BE2C (cell line): ENCODE data around the gene ARSK.

Experiments
- DNase-seq: peaks from one replicate; pipeline ENCODE4 v3.0.0-alpha.2; 2020
- H3K27me3 ChIP-seq: fragments of 250-450 bp; sonication (Bioruptor Pico); 2 replicates; pipeline ENCODE4 v1.5.1; 2020; ENCODE audit warnings: mild to moderate bottlenecking
- H3K36me3 ChIP-seq: fragments of 250-450 bp; sonication (Bioruptor Pico); 2 replicates; pipeline ENCODE4 v1.5.1; 2020; ENCODE audit warnings: mild to moderate bottlenecking
- H3K4me1 ChIP-seq: fragments of 250-450 bp; sonication (Bioruptor Pico); 2 replicates; pipeline ENCODE4 v1.5.1; 2020
- H3K4me3 ChIP-seq: 2 replicates; pipeline ENCODE4 v1.5.1; 2011; ENCODE audit warnings: low read depth, low read length
- H3K9me3 ChIP-seq: fragments of 250-450 bp; sonication (Bioruptor Pico); 2 replicates; pipeline ENCODE4 v1.5.1; 2020
- TF ChIP-seq, protein P1 (sequence below): IDR thresholded peaks from 2 replicates; pipeline ENCODE4 v1.5.1; 2012; ENCODE audit warnings: mild to moderate bottlenecking, low read depth, low read length

The ARSK gene

DNA sequence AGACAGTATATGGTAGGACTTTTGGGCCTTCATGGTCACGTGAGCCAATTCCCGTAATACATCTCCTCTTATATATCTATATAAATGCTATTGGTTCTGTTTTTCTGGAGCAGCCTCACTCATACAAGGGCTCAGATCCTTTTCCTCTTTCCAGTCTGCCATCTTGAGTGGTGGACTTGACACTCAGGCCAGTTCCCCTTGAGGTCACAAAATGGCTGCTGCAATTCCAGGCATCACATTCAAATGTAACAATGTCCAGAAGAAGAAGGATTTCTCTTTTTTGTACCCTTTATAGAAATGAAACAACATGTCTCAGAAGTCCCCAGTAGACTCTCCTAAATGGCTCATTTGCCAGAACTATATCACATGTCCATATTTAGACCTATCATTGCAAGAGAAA, 69.5 kb downstream of the ARSK start:
- Histone ChIP-seq H3K4me1 (no peaks in the 10 kb centered on the region; the same call in 1 of the 2 replicates), H3K27me3 (no peaks in the 10 kb centered on the region), H3K36me3 (no peaks in the 10 kb centered on the region), H3K4me3 (no peak overlapping the region), H3K9me3 (no peaks in the 10 kb centered on the region)
- DNase-seq: no peak
- TF ChIP-seq, protein P1, sequence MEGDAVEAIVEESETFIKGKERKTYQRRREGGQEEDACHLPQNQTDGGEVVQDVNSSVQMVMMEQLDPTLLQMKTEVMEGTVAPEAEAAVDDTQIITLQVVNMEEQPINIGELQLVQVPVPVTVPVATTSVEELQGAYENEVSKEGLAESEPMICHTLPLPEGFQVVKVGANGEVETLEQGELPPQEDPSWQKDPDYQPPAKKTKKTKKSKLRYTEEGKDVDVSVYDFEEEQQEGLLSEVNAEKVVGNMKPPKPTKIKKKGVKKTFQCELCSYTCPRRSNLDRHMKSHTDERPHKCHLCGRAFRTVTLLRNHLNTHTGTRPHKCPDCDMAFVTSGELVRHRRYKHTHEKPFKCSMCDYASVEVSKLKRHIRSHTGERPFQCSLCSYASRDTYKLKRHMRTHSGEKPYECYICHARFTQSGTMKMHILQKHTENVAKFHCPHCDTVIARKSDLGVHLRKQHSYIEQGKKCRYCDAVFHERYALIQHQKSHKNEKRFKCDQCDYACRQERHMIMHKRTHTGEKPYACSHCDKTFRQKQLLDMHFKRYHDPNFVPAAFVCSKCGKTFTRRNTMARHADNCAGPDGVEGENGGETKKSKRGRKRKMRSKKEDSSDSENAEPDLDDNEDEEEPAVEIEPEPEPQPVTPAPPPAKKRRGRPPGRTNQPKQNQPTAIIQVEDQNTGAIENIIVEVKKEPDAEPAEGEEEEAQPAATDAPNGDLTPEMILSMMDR: no peak

DNA sequence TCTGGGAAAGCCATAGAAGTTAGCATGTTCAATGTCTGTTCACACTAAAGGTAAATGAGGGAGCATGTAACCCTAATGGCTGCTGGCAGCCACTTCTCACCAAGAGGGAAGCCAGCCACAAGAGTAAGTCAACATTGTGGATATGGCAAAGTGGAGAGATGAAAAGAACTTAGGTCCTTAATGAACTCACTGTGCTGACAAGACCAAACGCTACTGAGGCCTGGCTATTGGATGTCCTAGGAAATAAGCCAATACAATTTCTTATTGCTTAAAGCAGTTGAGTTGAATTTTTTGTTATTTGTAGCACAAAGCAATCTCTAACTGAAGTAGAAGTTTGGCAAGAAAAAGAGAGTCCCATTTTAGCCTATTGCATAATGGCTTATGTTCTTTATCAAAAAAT, 71.8 kb downstream of the ARSK start:
- TF ChIP-seq, protein P1: no peak
- H3K36me3 ChIP-seq: no peaks in the 10 kb centered on the region
- H3K4me3 ChIP-seq: no peak overlapping the region
- H3K4me1 ChIP-seq: no peaks in the 10 kb centered on the region; the same call in 1 of the 2 replicates
- no peak for DNase-seq
- no peaks in the 10 kb centered on the region for H3K9me3 ChIP-seq
- no peaks in the 10 kb centered on the region for H3K27me3 ChIP-seq

DNA sequence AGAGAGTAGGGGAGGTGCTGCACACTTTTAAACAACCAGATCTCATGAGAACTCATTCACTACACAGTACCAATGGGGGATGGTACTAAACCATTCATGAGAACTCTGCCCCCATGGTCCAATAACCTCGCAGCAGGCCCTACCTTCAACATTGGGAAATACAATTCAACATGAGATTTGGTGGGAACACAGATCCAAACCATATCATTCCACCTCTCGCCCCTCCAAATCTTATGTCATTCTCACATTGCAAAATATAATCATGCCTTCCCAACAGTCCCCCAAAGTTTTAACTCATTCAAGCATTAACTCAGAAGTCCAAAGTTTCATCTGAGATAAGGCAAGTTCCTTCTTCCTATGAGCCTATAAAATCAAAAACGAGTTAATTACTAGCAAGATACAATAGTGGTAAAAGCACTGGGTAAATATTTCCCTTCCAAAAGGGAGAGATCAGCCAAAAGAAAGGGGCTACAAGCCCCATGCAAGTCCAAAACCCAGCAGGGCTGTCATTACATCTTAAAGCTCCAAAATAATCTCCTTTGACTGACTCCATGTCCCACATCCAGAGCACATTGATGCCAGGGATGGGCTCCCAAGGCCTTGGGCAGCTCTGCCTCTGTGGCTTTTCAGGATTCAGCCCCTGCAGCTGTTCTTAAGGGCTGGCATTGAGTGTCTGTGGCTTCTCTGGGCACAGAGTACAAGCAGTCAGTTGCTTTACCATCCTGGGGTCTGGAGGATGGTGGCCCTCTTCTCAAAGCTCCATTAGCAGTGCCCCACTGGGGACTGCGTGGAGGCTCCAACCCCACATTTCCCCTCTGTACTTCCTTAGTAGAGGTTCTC, 73.3 kb downstream of the ARSK start:
- Histone ChIP-seq H3K9me3 (no peaks in the 10 kb centered on the region), H3K4me3 (no peak overlapping the region), H3K4me1 (no peaks in the 10 kb centered on the region), H3K27me3 (no peaks in the 10 kb centered on the region), H3K36me3 (no peaks in the 10 kb centered on the region)
- TF ChIP-seq, protein P1: no peak
- DNase-seq: no peak

DNA sequence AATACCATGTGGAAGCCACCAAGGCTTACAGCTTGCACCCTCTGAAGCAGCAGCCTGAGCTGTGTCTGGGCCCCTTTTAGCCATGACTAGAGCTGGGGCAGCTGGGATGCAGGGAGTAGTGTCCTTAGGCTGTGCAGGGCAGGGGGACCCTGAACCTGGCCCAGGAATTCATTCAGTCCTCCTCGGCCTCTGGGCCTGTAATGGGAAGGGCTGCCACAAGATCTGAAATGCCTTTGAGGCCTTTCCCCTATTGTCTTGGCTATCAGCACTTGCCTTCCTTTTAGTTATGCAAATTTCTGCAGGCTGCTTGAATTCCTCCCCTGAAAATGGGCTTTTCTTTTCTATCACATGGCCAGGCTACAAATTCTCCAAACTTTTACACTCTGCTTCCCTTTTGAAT, 74.0 kb downstream of the ARSK start:
- DNase-seq: no peak
- Histone ChIP-seq H3K4me1 (no peaks in the 10 kb centered on the region), H3K27me3 (no peaks in the 10 kb centered on the region), H3K9me3 (no peaks in the 10 kb centered on the region), H3K36me3 (no peaks in the 10 kb centered on the region), H3K4me3 (no peak overlapping the region)
- TF ChIP-seq, protein P1: no peak

DNA sequence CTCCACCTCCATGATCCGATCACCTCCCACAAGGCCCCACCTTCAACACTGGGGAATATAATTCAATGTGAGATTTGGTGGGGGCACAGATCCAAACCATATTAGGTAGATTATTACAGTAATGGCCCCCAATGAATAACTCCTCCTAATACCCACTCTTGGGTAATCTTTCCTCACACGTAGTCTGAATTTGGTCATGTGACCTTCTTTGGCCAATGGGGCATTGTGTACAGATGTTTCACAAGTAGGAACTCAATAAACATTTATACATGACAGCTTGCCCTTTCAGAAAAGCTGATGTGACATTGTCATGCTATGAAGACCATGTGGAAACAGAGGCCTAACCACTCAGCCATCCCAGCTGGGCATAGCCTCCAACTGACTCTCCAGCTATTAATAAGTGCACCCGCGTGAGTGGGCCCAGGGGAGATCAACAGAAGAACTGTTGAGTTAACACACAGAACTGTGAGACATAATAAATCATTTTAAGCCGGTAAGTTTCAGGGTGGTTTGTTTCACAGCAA, 75.6 kb downstream of the ARSK start:
- Histone ChIP-seq H3K27me3 (no peaks in the 10 kb centered on the region), H3K36me3 (no peaks in the 10 kb centered on the region), H3K4me1 (no peaks in the 10 kb centered on the region), H3K4me3 (no peak overlapping the region), H3K9me3 (no peaks in the 10 kb centered on the region)
- no peak for DNase-seq
- TF ChIP-seq, protein P1: no peak

DNA sequence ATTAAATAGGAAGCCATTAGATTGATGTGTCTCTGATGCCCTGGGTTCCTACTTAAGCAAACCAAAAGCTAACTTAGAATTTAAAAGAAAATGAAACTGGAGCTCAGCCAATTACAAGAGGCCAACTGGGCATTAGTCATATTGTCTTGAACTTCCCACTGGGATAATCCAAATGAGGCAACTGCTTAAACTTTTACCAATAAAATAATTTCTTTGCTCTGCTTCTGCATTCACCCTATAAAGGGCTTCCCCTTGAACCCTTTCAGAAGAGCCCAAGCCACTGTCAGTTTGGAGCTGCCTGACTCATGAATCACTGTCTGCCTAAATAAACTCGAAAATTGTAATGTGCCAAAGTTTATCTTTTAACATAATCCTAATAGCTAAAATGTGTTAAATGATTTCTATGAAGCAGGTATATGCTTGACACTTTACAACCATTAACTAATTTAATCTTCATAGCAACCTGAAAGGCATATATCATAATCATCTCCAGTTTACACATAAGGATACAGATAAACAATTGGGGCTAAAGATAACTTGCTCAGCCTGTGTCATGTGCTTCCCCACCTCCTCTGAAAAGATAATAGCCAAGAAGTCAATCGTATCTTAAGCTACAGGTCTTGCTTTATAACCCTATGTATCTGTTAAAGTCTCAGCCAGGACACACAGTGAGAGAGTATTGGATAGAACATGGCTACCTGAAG, 76.5 kb downstream of the ARSK start:
- TF ChIP-seq, protein P1: no peak
- no peaks in the 10 kb centered on the region for H3K27me3 ChIP-seq
- no peaks in the 10 kb centered on the region for H3K9me3 ChIP-seq
- DNase-seq: no peak
- no peaks in the 10 kb centered on the region for H3K4me1 ChIP-seq
- no peak overlapping the region for H3K4me3 ChIP-seq
- H3K36me3 ChIP-seq: no peaks in the 10 kb centered on the region
